DMS79 treated with DMSO at 0.1 percent for 48 hours (cell line): ENCODE results near the gene B3GALNT2.

Experiments used
- DNase-seq: peaks from one replicate; lab custom pipeline; 2025; lab: John Stamatoyannopoulos, UW

B3GALNT2 gene

DNA sequence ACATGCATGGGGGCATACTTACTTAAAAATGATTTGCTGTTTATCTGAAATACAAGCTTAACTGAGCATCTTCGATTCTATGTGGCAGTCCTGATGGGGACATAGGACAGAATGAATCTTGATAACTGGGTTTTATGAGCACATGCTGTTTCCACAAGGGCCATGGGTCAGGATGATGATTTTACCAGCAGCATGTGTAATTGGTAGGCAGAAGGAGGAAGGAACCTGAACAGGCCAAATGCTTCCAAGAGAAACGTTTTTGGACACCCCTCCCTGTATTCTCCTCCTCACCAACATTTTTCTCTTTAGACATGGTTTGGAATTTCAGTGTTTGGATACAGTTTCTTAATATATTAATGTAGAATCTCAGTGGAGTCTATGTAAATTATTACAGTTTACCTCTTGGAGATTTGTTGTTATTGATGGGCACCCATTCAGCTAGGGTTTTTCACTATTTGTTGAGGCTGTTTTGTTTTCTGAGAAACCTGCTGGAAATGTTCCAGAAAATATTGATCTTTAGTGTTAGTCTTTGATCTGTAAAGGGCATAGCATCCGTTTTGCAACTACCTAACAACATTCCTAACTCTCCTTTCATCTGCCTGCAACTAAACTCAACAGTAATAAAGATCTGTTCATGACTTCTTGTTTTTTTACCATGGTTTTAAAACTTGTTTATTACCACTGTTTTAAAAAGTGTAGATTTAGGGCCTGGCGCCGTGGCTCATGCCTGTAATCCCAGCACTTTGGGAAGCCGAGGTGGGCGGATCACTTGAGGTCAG, 95.0 kb downstream of the B3GALNT2 start:
- no peak for DNase-seq

DNA sequence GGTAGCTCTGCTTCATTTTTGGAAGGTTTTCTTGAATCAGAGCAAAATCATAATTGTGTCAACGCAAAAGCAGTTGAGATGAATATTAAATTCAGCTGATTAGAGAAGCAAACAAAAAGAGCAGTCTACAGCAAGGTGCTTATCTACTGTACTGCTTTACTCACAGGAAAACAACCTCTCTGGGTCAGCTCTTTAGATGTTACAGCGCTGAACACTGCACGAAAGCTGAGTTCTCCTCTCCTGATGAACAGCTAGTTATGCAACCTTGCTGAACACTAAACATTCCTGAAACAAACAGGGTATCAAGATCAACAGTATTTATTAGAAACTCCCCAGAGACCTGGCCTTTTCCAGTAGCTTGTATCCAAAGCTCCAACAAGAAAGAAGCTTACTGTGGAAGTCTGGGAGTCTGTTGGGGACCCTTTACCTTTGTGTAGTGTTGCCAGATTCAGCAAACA, 95.7 kb downstream of the B3GALNT2 start:
- DNase-seq, result no peak

DNA sequence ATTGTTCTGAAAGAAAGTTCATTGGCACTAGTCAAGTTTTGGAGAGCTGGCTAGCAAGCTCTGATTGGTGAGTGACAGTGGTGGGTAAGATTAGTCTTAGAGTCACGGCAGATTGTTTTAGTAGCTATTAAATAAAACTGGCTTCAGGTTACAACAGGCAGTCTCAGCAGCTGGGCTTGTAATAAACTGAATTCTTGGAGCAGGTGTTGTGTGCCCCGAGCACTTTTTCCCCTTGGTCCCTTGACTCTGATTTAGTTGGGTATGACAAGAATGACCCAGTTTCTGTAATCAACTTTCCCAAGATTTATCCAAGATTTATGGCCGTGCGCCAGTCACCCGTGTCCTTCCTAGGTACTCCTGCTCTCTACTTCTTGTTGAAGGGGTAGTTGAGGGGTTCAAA, 96.8 kb downstream of the B3GALNT2 start:
- DNase-seq, result peak; percentile 66

DNA sequence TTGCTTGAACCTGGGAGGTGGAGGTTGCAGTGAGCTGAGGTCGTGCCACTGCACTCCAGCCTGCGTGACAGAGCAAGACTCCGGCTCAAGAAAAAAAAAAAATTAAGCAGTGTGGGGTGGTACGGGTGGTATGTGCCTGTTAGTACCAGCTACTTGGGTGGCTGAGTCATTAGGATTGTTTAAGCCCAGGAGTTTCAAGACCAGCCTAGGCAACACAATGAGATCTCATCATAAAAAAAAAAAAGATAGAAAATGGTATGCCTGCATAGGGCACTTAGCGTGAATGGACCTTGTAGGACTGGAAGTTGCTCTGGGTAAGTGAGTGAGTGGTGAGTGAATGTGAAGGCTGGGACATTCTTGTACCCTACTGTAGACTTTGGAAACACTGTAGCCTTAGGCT, 100.1 kb downstream of the B3GALNT2 start:
- no peak for DNase-seq

DNA sequence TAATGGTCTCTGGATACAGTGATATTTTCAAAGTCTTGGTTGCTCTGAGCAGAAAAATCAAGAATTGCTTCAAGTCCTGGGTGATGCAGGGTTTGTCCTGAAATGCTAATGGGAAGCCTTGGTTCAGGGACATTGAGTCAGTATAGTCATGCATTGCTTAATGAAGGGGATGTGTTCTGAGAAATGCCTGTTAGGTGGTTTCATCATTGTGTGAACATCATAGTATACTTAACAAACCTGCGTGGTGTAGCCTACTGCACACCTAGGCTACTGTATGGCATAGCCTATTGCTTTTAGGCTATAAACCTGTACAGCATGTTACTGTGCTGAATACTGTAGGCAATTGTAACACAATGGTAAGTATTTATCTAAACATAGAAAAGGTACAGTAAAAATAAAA, 100.7 kb downstream of the B3GALNT2 start:
- no peak for DNase-seq

DNA sequence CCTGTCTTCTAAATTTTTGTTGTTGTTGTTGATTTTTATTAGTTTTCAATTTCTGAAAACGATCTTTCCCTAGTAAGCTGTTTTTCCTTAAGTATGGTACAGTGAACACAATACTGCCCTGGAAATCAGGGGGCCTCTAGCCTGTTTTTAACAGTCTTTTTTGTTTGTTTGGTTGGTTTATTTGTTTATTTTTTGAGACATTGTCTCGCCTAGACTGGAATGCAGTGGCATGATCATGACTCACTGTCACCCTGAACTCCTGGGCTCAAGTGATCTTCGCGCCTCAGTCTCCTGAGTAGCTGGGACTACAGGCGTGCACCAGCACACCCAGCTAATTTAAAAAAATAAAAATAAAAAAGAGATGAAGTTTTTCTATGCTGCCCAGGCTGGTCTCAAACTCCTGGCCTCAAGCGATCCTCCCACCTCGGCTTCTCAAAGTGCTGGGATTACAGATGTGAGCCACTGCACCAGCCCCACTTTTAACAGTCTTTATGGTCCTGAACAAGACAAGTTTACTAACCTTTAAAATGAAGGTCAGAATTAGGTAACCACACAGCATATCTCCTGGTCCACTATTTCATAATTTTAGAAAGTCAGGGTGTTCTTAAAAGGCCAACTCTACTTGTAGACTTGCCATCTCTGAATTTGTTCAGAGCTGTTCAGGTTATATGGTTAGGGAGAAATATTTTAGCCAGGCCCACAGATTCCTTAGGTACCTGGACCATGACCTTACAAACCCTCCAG, 101.6 kb downstream of the B3GALNT2 start:
- DNase-seq, result no peak

DNA sequence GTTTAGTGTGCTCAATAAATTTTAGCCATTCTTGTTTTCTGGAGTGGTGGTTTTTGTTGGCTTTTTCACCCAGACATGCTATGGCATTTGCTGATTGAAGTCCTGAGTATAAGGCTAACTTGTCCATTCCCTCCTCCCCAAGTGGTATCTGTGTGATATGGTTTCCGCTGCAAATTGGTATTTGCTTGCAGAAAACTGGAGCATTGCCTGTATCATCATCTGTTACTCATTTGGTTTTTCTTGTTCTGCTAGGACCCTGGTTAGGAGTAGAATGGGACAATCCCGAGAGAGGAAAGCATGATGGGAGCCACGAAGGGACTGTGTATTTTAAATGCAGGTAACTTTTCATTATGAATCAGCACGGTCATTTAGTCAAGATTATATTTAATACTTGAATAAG, 103.0 kb downstream of the B3GALNT2 start:
- no peak for DNase-seq
